Gastroesophageal sphincter (tissue), 3 donors: ENCODE measurements around the gene HNRNPUL1.

Experiments used
- EP300 ChIP-seq: sonication (generic); formaldehyde crosslinking; IDR thresholded peaks from one replicate; pipeline ENCODE4 v1.6.1; 2017; ENCODE audit warnings: antibody characterized with exemption, mild to moderate bottlenecking
- POLR2A ChIP-seq, 2 donors: fragments of 450-650 bp; IDR thresholded peaks; one replicate each; pipeline ENCODE4 v1.6.1; 2017; ENCODE audit warnings: antibody characterized with exemption in 2 of 2, mild to moderate bottlenecking in 2 of 2, moderate library complexity in 1 of 2
- POLR2AphosphoS5 ChIP-seq: sonication (generic); formaldehyde crosslinking; IDR thresholded peaks from one replicate; pipeline ENCODE4 v1.6.1; 2017; ENCODE audit warnings: antibody characterized with exemption
- TF ChIP-seq, protein P1 (sequence below), 4 experiments: fragments of 200-600 bp in 2 of 4; fragments of 450-650 bp in 2 of 4; sonication (generic) in 1 of 4; IDR thresholded peaks; one replicate each; pipeline ENCODE4 v1.5.1; 2017 to 2019; ENCODE audit warnings: antibody characterized with exemption in 4 of 4, mild to moderate bottlenecking in 2 of 4, moderate library complexity in 2 of 4

DNA sequence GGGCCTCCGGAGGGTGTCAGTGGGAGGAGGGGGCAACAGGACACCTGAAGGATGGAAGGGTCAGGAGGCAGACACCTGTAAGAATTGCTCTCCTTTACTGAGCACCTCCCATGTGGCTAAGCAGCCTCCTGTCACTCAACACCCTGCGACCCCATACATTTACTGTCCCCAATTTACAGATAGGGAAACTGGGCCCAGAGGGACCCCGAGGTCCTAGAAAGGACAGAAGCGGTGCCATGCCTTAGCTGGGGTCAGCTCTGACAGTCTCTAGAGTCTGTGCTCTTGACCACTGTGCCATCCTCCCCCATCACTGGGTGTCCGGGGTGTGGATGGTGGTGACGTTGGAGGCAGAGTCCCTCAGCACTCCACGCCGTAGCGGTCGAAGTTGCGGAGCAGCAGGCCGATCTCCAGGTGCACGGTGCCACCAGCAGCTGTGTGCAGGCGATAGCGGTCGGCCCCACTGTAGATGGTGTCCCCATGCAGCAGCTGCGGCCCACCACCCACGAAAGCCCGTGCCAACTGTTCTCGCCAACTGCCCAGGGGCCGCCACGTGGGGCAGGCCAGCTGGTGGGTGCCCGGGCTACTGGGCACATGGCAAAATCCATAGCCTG, 90.3 kb downstream of the HNRNPUL1 start:
- TF ChIP-seq POLR2A (IDR thresholded peaks at IDR 0.05) (no peak), EP300 (no peak), POLR2AphosphoS5 (no peak)
- TF ChIP-seq, protein P1, sequence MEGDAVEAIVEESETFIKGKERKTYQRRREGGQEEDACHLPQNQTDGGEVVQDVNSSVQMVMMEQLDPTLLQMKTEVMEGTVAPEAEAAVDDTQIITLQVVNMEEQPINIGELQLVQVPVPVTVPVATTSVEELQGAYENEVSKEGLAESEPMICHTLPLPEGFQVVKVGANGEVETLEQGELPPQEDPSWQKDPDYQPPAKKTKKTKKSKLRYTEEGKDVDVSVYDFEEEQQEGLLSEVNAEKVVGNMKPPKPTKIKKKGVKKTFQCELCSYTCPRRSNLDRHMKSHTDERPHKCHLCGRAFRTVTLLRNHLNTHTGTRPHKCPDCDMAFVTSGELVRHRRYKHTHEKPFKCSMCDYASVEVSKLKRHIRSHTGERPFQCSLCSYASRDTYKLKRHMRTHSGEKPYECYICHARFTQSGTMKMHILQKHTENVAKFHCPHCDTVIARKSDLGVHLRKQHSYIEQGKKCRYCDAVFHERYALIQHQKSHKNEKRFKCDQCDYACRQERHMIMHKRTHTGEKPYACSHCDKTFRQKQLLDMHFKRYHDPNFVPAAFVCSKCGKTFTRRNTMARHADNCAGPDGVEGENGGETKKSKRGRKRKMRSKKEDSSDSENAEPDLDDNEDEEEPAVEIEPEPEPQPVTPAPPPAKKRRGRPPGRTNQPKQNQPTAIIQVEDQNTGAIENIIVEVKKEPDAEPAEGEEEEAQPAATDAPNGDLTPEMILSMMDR (IDR thresholded peaks at IDR 0.05): no peak
